Lung (tissue), 12 donors: ENCODE data around the gene PCGF2. TPM values are rescaled to one million over a fixed set of nuclear protein-coding genes. Genes with fewer than 3 reads are reported as not detected.
"Not testable (repeated sequence)": the region's sequence is repeated elsewhere in the genome, so short reads cannot be mapped to it uniquely, and the experiment has no call there.

ENCODE experiments used
- ATAC-seq: fragments of 200-7000 bp; cut with Tn5 transposase; one replicate; pipeline ENCODE4 v1.9.1; 2020; ENCODE audit warnings: moderate number of reproducible peaks; ENCODE audit not compliant: insufficient read depth, low FRiP score
- DNase-seq, 3 donors: peaks; one replicate each; pipeline ENCODE4 v3.0.0-alpha.2; 2013 to 2017
- H3K27ac ChIP-seq, 2 donors: one replicate each; pipeline ENCODE4 v1.5.1; 2013; ENCODE audit warnings: mild to moderate bottlenecking in 2 of 2, moderate library complexity in 2 of 2, control low read depth in 1 of 2, inconsistent platforms in 1 of 2, low read depth in 1 of 2, low read length in 1 of 2
- H3K27me3 ChIP-seq, 3 donors: one replicate each; pipeline ENCODE4 v1.5.1; 2013; ENCODE audit warnings: low read length in 2 of 3; ENCODE audit not compliant: control insufficient read depth in 3 of 3, insufficient read depth in 3 of 3
- H3K36me3 ChIP-seq, 4 donors: one replicate each; pipeline ENCODE4 v1.5.1; 2013; ENCODE audit warnings: low read length in 4 of 4, mild to moderate bottlenecking in 1 of 4, moderate library complexity in 1 of 4; ENCODE audit not compliant: control insufficient read depth in 4 of 4, insufficient read depth in 4 of 4
- H3K4me1 ChIP-seq, 5 donors: one replicate each; pipeline ENCODE4 v1.5.1; 2013; ENCODE audit warnings: low read length in 5 of 5, mild to moderate bottlenecking in 2 of 5, moderate library complexity in 1 of 5; ENCODE audit not compliant: control insufficient read depth in 5 of 5, insufficient read depth in 5 of 5
- H3K4me3 ChIP-seq: one replicate; pipeline ENCODE4 v1.5.1; 2013; ENCODE audit warnings: mild to moderate bottlenecking, control low read depth, moderate library complexity
- H3K9ac ChIP-seq, 2 donors: one replicate each; pipeline ENCODE4 v1.5.1; 2013; ENCODE audit warnings: low read length in 2 of 2, control low read depth in 1 of 2; ENCODE audit not compliant: insufficient read depth in 1 of 2
- H3K9me3 ChIP-seq, 4 donors: one replicate each; pipeline ENCODE4 v1.5.1; 2013; ENCODE audit warnings: low read length in 3 of 4, mild to moderate bottlenecking in 1 of 4, moderate library complexity in 1 of 4; ENCODE audit not compliant: control insufficient read depth in 4 of 4, insufficient read depth in 3 of 4
- CTCF ChIP-seq: IDR thresholded peaks from 2 replicates; pipeline ENCODE4 v1.5.1; 2012; ENCODE audit warnings: mild to moderate bottlenecking; ENCODE audit errors: control extremely low read depth, extremely low read depth
- WGBS, 2 donors: extraction: QIAGEN DNeasy Blood & Tissue Kit; methylation state at CpG; one replicate each; pipeline ENCODE4 v1.1.7; 2013; 5-methylcytosine and 5-hydroxymethylcytosine counted together
- polyA plus RNA-seq, 2 donors: library from polyadenylated mRNA; stranded (reverse); fragments of 200-250 nt; gene quantifications; one replicate each; pipeline ENCODE4 v1.2.1, GENCODE V29; 2013
- total RNA-seq, 2 donors: library from RNA; depleted of rRNA in 1 of 2; stranded (reverse); fragments of >200 nt in 1 of 2; gene quantifications; one replicate each; pipeline ENCODE4 v1.2.1, GENCODE V29; 2014 to 2021
- donor health status: control.
- donor health status: control.
- donor health status: Bipolar disorder and iron deficiency.
- donor health status: healthy.
- donor health status: DM: yes; HTN: yes; CAD: no.

PCGF2 gene
- total and polyA plus RNA-seq, 4 donors = 17.1 to 61.4 (median 36.2) TPM

DNA sequence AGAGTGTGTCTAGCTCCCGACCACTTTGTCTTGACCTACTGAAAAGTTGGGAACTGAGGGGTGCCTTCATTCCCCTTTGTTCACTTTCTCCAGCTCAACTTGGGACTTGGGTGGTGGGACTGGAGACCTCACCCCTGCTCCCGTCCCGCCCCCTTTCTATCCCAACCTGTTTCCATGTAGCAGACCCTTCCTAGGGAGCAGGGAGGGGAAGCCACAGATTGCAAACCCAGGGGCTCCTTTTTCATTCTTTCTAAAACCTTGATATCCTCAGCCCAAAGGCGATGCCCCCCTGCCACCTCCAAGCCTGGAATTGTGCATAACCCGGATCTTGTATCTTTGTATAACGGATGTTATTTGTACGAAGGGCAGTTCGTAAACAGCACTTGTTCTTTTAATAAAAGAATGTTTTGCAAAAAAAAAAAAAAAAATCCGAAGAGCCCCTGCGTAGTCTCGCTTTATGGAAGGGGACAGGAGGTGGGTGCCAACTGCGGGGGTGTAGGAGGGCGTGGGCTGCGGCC is 18.7 kb downstream of the PCGF2 start:
- H3K27me3 ChIP-seq = no peaks in the 10 kb centered on the region
- peak overlapping the region; percentile 55 for H3K4me3 ChIP-seq
- no peak for TF ChIP-seq CTCF
- H3K36me3 ChIP-seq = peaks cover 0 to 30% (median 12%) of the 10 kb centered on the region in 4 donors
- ATAC-seq (no peak), DNase-seq (no peak)
- 27 to 30% methylated on average over 14 of the region's 14 CpGs for WGBS, 2 donors
- peaks cover 0 to 26% (median 9%) of the 10 kb centered on the region in 5 donors for H3K4me1 ChIP-seq
- peak overlapping the region; percentile 80 to 86 for H3K27ac ChIP-seq
- no peak overlapping the region for H3K9ac ChIP-seq
- H3K9me3 ChIP-seq = no peaks in the 10 kb centered on the region

- Histone ChIP-seq H3K9me3 (no peaks in the 10 kb centered on the region), H3K9ac (no peak overlapping the region), H3K27me3 (no peaks in the 10 kb centered on the region), H3K36me3 (peaks cover 0 to 23% (median 5%) of the 10 kb centered on the region in 4 donors), H3K4me3 (no peak overlapping the region), H3K27ac (no peak overlapping the region), H3K4me1 (peaks cover 0 to 24% (median 9%) of the 10 kb centered on the region in 5 donors)
- WGBS, 2 donors = 50 to 59% methylated on average over 8 of the region's 8 CpGs
- no peak for TF ChIP-seq CTCF
- no peak for ATAC-seq
- no peak for DNase-seq
These were observed 19.8 kb downstream of the PCGF2 start for GRCh38 chr17:38728290-38728831.

DNA sequence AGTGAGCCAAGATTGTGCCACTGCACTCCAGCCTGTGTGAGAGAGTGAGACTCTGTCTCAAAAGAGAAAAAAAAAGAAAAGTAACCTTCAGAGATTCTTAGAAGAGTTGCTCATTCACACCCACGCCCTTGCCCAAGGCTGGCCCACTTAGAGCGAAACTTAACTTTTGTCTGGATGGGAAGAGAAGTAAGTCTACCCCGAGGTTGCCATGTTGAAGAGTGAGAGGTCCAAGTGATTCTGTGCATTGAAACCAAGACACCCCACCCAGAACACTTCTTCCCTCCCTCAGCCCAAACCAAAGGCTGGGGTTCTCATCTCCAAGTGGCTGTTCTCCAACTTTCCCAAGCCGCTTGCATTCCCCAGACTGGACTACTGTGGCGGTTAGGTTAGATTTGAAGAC is 20.4 kb downstream of the PCGF2 start:
- ATAC-seq (no peak), DNase-seq (no peak)
- H3K9me3 ChIP-seq = no peaks in the 10 kb centered on the region
- no peak overlapping the region for H3K4me3 ChIP-seq
- H3K27ac ChIP-seq = no peak overlapping the region
- peaks cover 0 to 24% (median 9%) of the 10 kb centered on the region in 5 donors for H3K4me1 ChIP-seq
- TF ChIP-seq CTCF = no peak
- peaks cover 3 to 21% (median 5%) of the 10 kb centered on the region in 4 donors for H3K36me3 ChIP-seq
- H3K27me3 ChIP-seq = no peaks in the 10 kb centered on the region
- 86% methylated on average over 5 of the region's 5 CpGs for WGBS, 2 donors
- no peak overlapping the region for H3K9ac ChIP-seq

DNA sequence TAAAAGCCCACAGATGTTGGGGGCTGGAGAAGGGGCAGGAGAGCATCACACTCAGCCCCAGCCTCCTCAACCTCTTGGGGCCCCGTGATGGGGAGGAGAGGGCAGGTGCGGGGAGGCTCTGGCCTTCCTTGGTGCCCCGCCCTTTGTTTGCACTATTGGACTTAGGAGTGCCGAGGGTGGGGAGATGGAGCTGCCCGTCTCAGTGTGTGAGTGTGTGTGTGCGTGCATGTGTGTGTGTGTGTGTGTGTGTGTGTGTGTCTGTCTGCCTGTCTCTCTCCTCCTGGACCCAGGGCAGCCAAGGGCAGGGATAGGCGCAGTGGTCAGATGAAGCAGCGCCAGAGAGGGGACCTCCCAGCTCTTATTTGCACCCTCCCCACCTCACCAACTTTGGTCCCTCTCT is 22.0 kb downstream of the PCGF2 start:
- not testable (repeated sequence) for H3K9me3 ChIP-seq, H3K27ac ChIP-seq, H3K9ac ChIP-seq, DNase-seq, H3K4me3 ChIP-seq, ATAC-seq, H3K27me3 ChIP-seq
- Histone ChIP-seq H3K36me3 (peaks cover 3 to 31% (median 7%) of the 10 kb centered on the region in 4 donors), H3K4me1 (peaks cover 0 to 19% (median 12%) of the 10 kb centered on the region in 5 donors)
- WGBS, 2 donors = 70 to 92% methylated on average over 6 to 8 of the region's 8 CpGs
